ENCODE data around the gene BLNK.

- TF ChIP-seq CTCF (IDR thresholded peaks at IDR 0.05) (no peak), ZFX (IDR thresholded peaks at IDR 0.05; ENCODE audit: borderline replicate concordance) (no peak)
These were observed 34.5 kb downstream of the BLNK start for GRCh38 chr10:96236876-96237275.

Measured in 22Rv1 (cell line).